ENCODE data around the gene SUN1. TPM values are rescaled to one million over a fixed set of nuclear protein-coding genes. Genes with fewer than 3 reads are reported as not detected.

The SUN1 gene
- total RNA-seq, 1 experiment from 2014 or later, result 181 TPM

DNA sequence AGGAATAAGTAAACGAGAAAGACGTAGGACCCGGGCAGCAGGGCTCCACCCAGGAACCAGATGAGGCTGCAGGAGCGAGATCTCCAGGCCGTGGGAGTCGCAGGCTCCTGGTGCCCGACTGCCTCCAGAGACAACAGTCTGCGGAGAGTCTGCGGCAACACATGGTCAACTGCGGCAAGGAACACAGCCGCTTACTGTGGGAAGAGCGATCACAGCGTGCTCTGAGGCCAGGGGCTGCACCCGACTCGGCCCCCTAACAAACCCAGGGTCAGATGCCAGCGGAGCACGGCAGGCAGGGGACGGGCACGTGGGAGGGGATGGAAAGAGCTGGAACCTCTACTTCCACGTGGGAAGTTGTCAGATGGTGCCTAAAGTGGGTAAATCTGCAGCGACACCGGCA is 70.7 kb downstream of the SUN1 start:
- no peaks in the 10 kb centered on the region for H4K20me1 ChIP-seq (ENCODE audit: insufficient read depth)
- H2AFZ ChIP-seq (ENCODE audit: low read depth, low read length, poor library complexity, severe bottlenecking), result no peak overlapping the region
- BruUV-seq (replicated peaks), result no TSS peak
- H3K9me2 ChIP-seq (ENCODE audit: insufficient read depth), result no peaks in the 10 kb centered on the region
- TF ChIP-seq, protein P1, sequence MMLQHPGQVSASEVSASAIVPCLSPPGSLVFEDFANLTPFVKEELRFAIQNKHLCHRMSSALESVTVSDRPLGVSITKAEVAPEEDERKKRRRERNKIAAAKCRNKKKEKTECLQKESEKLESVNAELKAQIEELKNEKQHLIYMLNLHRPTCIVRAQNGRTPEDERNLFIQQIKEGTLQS (IDR thresholded peaks at IDR 0.05), result no peak
- no peak for TF ChIP-seq POLR2AphosphoS5 (IDR thresholded peaks at IDR 0.05; ENCODE audit: low read depth, low read length)
- TF ChIP-seq FOSL1 (IDR thresholded peaks at IDR 0.05; ENCODE audit: low read depth), result no peak
- no peak for TF ChIP-seq YY1 (IDR thresholded peaks at IDR 0.05; ENCODE audit: extremely low read depth, insufficient replicate concordance, low read depth, low read length)
- TF ChIP-seq SP1 (IDR thresholded peaks at IDR 0.05; ENCODE audit: low read depth), result no peak
- TF ChIP-seq EZH2phosphoT487 (IDR thresholded peaks at IDR 0.05; ENCODE audit: borderline replicate concordance), result no peak
- no peak for TF ChIP-seq CTCF (IDR thresholded peaks at IDR 0.05 in 2 of 3, conservative IDR thresholded peaks at IDR 0.05 in 1 of 3; ENCODE audit: borderline replicate concordance in 1 of 3, insufficient read depth in 1 of 3, low read depth in 2 of 3, low read length in 2 of 3)
- TF ChIP-seq RAD21 (IDR thresholded peaks at IDR 0.05; ENCODE audit: low read depth), result no peak
- TF ChIP-seq SRF (IDR thresholded peaks at IDR 0.05; ENCODE audit: low read depth), result no peak
- no peak for TF ChIP-seq EZH2 (IDR thresholded peaks at IDR 0.05)
- TF ChIP-seq, protein P2, sequence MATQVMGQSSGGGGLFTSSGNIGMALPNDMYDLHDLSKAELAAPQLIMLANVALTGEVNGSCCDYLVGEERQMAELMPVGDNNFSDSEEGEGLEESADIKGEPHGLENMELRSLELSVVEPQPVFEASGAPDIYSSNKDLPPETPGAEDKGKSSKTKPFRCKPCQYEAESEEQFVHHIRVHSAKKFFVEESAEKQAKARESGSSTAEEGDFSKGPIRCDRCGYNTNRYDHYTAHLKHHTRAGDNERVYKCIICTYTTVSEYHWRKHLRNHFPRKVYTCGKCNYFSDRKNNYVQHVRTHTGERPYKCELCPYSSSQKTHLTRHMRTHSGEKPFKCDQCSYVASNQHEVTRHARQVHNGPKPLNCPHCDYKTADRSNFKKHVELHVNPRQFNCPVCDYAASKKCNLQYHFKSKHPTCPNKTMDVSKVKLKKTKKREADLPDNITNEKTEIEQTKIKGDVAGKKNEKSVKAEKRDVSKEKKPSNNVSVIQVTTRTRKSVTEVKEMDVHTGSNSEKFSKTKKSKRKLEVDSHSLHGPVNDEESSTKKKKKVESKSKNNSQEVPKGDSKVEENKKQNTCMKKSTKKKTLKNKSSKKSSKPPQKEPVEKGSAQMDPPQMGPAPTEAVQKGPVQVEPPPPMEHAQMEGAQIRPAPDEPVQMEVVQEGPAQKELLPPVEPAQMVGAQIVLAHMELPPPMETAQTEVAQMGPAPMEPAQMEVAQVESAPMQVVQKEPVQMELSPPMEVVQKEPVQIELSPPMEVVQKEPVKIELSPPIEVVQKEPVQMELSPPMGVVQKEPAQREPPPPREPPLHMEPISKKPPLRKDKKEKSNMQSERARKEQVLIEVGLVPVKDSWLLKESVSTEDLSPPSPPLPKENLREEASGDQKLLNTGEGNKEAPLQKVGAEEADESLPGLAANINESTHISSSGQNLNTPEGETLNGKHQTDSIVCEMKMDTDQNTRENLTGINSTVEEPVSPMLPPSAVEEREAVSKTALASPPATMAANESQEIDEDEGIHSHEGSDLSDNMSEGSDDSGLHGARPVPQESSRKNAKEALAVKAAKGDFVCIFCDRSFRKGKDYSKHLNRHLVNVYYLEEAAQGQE (IDR thresholded peaks at IDR 0.05; ENCODE audit: low read depth), result no peak
- TF ChIP-seq ZBTB33 (IDR thresholded peaks at IDR 0.05; ENCODE audit: extremely low read depth, insufficient replicate concordance, low read length), result no peak
- TF ChIP-seq ZNF274 (IDR thresholded peaks at IDR 0.05; ENCODE audit: low read depth, low read length), result no peak
- TF ChIP-seq ELF1 (IDR thresholded peaks at IDR 0.05; ENCODE audit: borderline replicate concordance, low read depth), result no peak
- intact Hi-C loops (cut with micrococcal nuclease), result loop anchor here (10.0 kb wide), 1 partner anchor 162 kb away; no protein-coding TSS in a partner anchor
- no peaks in the 10 kb centered on the region for H3K9me3 ChIP-seq (ENCODE audit: control insufficient read depth in 1 of 2, insufficient read depth in 1 of 2, low read depth in 1 of 2, low read length in 2 of 2)
- POLR2A ChIA-PET, result no interaction called here
- no peak overlapping the region for H3K4me2 ChIP-seq (ENCODE audit: low read length)
- DNase-seq (ENCODE audit: low read depth, low spot score) (no peak), ATAC-seq (no peak)
- RAD21 ChIA-PET (ENCODE audit: low non-redundant PET in 1 of 2, low total read pairs in 2 of 2, uncharacterized antibody in 2 of 2, unreplicated experiment in 2 of 2), result no interaction called here
- CTCF ChIA-PET, result no interaction called here
- H3K9ac ChIP-seq (ENCODE audit: low read length), result no peak overlapping the region
- peaks cover 7 to 9% of the 10 kb centered on the region in 2 experiments for H3K4me1 ChIP-seq (ENCODE audit: control insufficient read depth in 1 of 2, insufficient read depth in 2 of 2, low read length in 2 of 2)
- no peaks in the 10 kb centered on the region for H3K36me3 ChIP-seq (ENCODE audit: control insufficient read depth in 1 of 2, insufficient read depth in 2 of 2, low read length in 2 of 2)
- no peak overlapping the region for H3K4me3 ChIP-seq (replicated peaks in 1 of 2; ENCODE audit: low read depth in 1 of 2, low read length in 2 of 2)
- no peak overlapping the region for H3K27ac ChIP-seq (ENCODE audit: low read depth, low read length)
- no peaks in the 10 kb centered on the region for H3K79me2 ChIP-seq (ENCODE audit: insufficient read depth, low read length)
- H3K27me3 ChIP-seq (ENCODE audit: insufficient read depth, low read length), result 0 out of 2 replicates have a peak, but pooled peaks cover 2% of the 10 kb centered on the region
